IPS DF 6.9 (cell line): ENCODE measurements around the gene FAF1.

ENCODE experiments used
- DNase-seq: peaks from one replicate; pipeline ENCODE4 v3.0.0-alpha.2; 2013; ENCODE audit warnings: low read depth, low spot score
- H3K27ac ChIP-seq: one replicate; pipeline ENCODE4 v1.5.1; 2013; ENCODE audit warnings: low read length, control low read depth
- H3K27me3 ChIP-seq: 2 replicates; pipeline ENCODE4 v1.6.1; 2013; ENCODE audit warnings: mild to moderate bottlenecking, low read length; ENCODE audit not compliant: control insufficient read depth, insufficient read depth
- H3K36me3 ChIP-seq: 2 replicates; pipeline ENCODE4 v1.6.1; 2013; ENCODE audit warnings: low read length; ENCODE audit not compliant: control insufficient read depth, insufficient read depth
- H3K4me1 ChIP-seq: 2 replicates; pipeline ENCODE4 v1.6.1; 2013; ENCODE audit warnings: low read length; ENCODE audit not compliant: control insufficient read depth, insufficient read depth
- H3K4me3 ChIP-seq: 2 replicates; pipeline ENCODE4 v1.5.1; 2013; ENCODE audit warnings: mild to moderate bottlenecking, low read length
- H3K9me3 ChIP-seq: 2 replicates; pipeline ENCODE4 v1.6.1; 2013; ENCODE audit warnings: low read length, inconsistent platforms; ENCODE audit not compliant: control insufficient read depth, insufficient read depth
- WGBS: extraction: QIAGEN DNeasy Blood & Tissue Kit; methylation state at CpG from one replicate; pipeline ENCODE4 v1.1.7; 2013; ENCODE audit warnings: mixed read lengths, missing lambda C conversion rate; ENCODE audit not compliant: insufficient read length, insufficient coverage; 5-methylcytosine and 5-hydroxymethylcytosine counted together

FAF1 gene

GRCh38 chr1:50971748-50972305 lies 11.8 kb upstream of the FAF1 start:
- peaks cover 59% of the 10 kb centered on the region for H3K27me3 ChIP-seq
- WGBS, result no CpG with 5 or more reads among the region's 6 CpGs
- no peak for DNase-seq
- no peak overlapping the region for H3K27ac ChIP-seq
- H3K36me3 ChIP-seq, result no peaks in the 10 kb centered on the region
- H3K9me3 ChIP-seq, result no peaks in the 10 kb centered on the region
- no peaks in the 10 kb centered on the region for H3K4me1 ChIP-seq
- H3K4me3 ChIP-seq, result no peak overlapping the region

- Histone ChIP-seq H3K36me3 (no peaks in the 10 kb centered on the region), H3K4me1 (no peaks in the 10 kb centered on the region), H3K9me3 (no peaks in the 10 kb centered on the region), H3K27ac (no peak overlapping the region), H3K4me3 (no peak overlapping the region), H3K27me3 (peaks cover 52% of the 10 kb centered on the region)
- no CpG with 5 or more reads among the region's 7 CpGs for WGBS
- DNase-seq, result no peak
These were observed 11.0 kb upstream of the FAF1 start for GRCh38 chr1:50970931-50971582.

GRCh38 chr1:50970509-50970887 lies 10.4 kb upstream of the FAF1 start:
- WGBS, result no CpG with 5 or more reads among the region's 6 CpGs
- H3K36me3 ChIP-seq, result no peaks in the 10 kb centered on the region
- no peaks in the 10 kb centered on the region for H3K4me1 ChIP-seq
- H3K9me3 ChIP-seq, result no peaks in the 10 kb centered on the region
- H3K27me3 ChIP-seq, result peaks cover 50% of the 10 kb centered on the region
- DNase-seq, result no peak
- no peak overlapping the region for H3K4me3 ChIP-seq
- no peak overlapping the region for H3K27ac ChIP-seq

GRCh38 chr1:50969611-50970508 lies 9.8 kb upstream of the FAF1 start, which contains the start of gene CDKN2C:
Gene CDKN2C, plus strand, starts transcription at chr1:50970245. Its CDS starts 124 bp downstream, at chr1:50970369.
- Histone ChIP-seq H3K27me3 (peaks cover 49% of the 10 kb centered on the region), H3K4me1 (no peaks in the 10 kb centered on the region), H3K36me3 (no peaks in the 10 kb centered on the region), H3K27ac (no peak within 1 kb of the TSS), H3K9me3 (no peaks in the 10 kb centered on the region), H3K4me3 (peak within 1 kb of the TSS; percentile 35; the same call in 1 of the 2 replicates)
- DNase-seq, result no peak
- WGBS, result no CpG with 5 or more reads among the region's 44 CpGs

- Histone ChIP-seq H3K36me3 (no peaks in the 10 kb centered on the region), H3K27me3 (peaks cover 42% of the 10 kb centered on the region), H3K27ac (no peak overlapping the region), H3K4me3 (peak overlapping the region; percentile 35; the same call in 1 of the 2 replicates), H3K9me3 (no peaks in the 10 kb centered on the region), H3K4me1 (no peaks in the 10 kb centered on the region)
- no peak for DNase-seq
- no CpG with 5 or more reads among the region's 65 CpGs for WGBS
These were observed 8.9 kb upstream of the FAF1 start for GRCh38 chr1:50968821-50969610.

GRCh38 chr1:50968158-50968820 lies 8.2 kb upstream of the FAF1 start:
- Histone ChIP-seq H3K36me3 (no peaks in the 10 kb centered on the region), H3K27ac (no peak overlapping the region)

GRCh38 chr1:50967416-50968157 lies 7.5 kb upstream of the FAF1 start:
- no peak for DNase-seq
- Histone ChIP-seq H3K9me3 (no peaks in the 10 kb centered on the region), H3K27me3 (peaks cover 33% of the 10 kb centered on the region), H3K27ac (no peak overlapping the region), H3K36me3 (no peaks in the 10 kb centered on the region), H3K4me3 (peak overlapping the region; percentile 52; the same call in 1 of the 2 replicates), H3K4me1 (no peaks in the 10 kb centered on the region)
- no CpG with 5 or more reads among the region's 17 CpGs for WGBS

More at GRCh38 chr1:50968158-50968820, 8.2 kb upstream of the FAF1 start:
- Histone ChIP-seq H3K27me3 (peaks cover 35% of the 10 kb centered on the region), H3K9me3 (no peaks in the 10 kb centered on the region), H3K4me1 (no peaks in the 10 kb centered on the region), H3K4me3 (peak overlapping the region; percentile 52; the same call in 1 of the 2 replicates)
- no CpG with 5 or more reads among the region's 70 CpGs for WGBS
- DNase-seq, result no peak

- WGBS, result no CpG with 5 or more reads among the region's 3 CpGs
- no peaks in the 10 kb centered on the region for H3K36me3 ChIP-seq
- DNase-seq, result no peak
- no peak overlapping the region for H3K27ac ChIP-seq
- no peaks in the 10 kb centered on the region for H3K4me1 ChIP-seq
- no peaks in the 10 kb centered on the region for H3K9me3 ChIP-seq
- H3K4me3 ChIP-seq, result no peak overlapping the region
- peaks cover 31% of the 10 kb centered on the region for H3K27me3 ChIP-seq
These were observed 6.9 kb upstream of the FAF1 start for GRCh38 chr1:50966991-50967390.

- Histone ChIP-seq H3K4me1 (no peaks in the 10 kb centered on the region; the same call in 1 of the 2 replicates), H3K36me3 (no peaks in the 10 kb centered on the region), H3K27ac (no peak overlapping the region), H3K27me3 (peaks cover 17% of the 10 kb centered on the region), H3K4me3 (no peak overlapping the region), H3K9me3 (no peaks in the 10 kb centered on the region)
- no CpG with 5 or more reads among the region's 11 CpGs for WGBS
- no peak for DNase-seq
These were observed 4.8 kb upstream of the FAF1 start for GRCh38 chr1:50964863-50965262.
